ENCODE measurements around the gene DYRK1A. TPM values are rescaled to one million over a fixed set of nuclear protein-coding genes. Genes with fewer than 3 reads are reported as not detected.

DYRK1A gene
- total and polyA plus RNA-seq, 2 donors from 2014 or later, result 14.5 to 78.0 TPM

DNA sequence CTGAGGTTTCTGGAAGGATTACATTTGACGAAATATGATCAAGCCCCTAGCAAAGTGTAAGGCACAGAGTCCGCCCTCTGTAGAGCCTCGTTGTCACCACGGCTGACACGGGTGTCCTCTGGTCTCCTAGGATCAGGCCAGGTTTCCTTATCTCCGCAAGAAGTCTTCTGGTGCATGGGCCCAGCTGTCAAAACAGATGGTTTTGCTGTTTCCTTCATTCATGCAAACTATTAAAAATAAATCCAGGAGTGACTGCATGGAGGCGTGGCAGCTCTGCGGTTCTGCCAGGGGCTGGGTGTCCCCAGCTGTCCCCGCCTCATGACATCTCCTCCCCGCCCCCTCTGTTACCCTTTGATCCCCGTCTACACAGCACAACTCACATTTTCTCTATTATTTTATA is 209.0 kb downstream of the DYRK1A start:
- intact Hi-C loops (cut with DNase I), result no loop called here
- Histone ChIP-seq H3K4me3 (ENCODE audit: low read length in 3 of 3) (no peak overlapping the region), H3K36me3 (ENCODE audit: control insufficient read depth in 2 of 3, insufficient read depth in 3 of 3, low read length in 3 of 3) (no peaks in the 10 kb centered on the region), H3K4me1 (ENCODE audit: control insufficient read depth in 2 of 3, insufficient read depth in 2 of 3, low read depth in 1 of 3, low read length in 3 of 3) (no peaks in the 10 kb centered on the region), H3K27ac (ENCODE audit: low read depth in 2 of 2, low read length in 2 of 2) (no peak overlapping the region), H3K27me3 (ENCODE audit: control insufficient read depth, insufficient read depth, low read length) (no peaks in the 10 kb centered on the region), H3K9ac (ENCODE audit: low read length in 3 of 3) (no peak overlapping the region), H3K9me3 (ENCODE audit: control insufficient read depth in 2 of 3, insufficient read depth in 1 of 3, low read length in 3 of 3) (peaks cover 0 to 13% (median 0%) of the 10 kb centered on the region in 3 donors)
- FAIRE-seq (no peak), DNase-seq (no peak)
- TF ChIP-seq, protein P1, sequence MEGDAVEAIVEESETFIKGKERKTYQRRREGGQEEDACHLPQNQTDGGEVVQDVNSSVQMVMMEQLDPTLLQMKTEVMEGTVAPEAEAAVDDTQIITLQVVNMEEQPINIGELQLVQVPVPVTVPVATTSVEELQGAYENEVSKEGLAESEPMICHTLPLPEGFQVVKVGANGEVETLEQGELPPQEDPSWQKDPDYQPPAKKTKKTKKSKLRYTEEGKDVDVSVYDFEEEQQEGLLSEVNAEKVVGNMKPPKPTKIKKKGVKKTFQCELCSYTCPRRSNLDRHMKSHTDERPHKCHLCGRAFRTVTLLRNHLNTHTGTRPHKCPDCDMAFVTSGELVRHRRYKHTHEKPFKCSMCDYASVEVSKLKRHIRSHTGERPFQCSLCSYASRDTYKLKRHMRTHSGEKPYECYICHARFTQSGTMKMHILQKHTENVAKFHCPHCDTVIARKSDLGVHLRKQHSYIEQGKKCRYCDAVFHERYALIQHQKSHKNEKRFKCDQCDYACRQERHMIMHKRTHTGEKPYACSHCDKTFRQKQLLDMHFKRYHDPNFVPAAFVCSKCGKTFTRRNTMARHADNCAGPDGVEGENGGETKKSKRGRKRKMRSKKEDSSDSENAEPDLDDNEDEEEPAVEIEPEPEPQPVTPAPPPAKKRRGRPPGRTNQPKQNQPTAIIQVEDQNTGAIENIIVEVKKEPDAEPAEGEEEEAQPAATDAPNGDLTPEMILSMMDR (IDR thresholded peaks at IDR 0.05; ENCODE audit: borderline replicate concordance, extremely low read depth, insufficient read depth), result no peak

Other genes starting within 250 kb of the DYRK1A start
- gene VPS26C, start 99.4 kb upstream of the DYRK1A start, total RNA-seq, result 51.8 TPM
- 30.0 TPM for gene VPS26C, start 99.4 kb upstream of the DYRK1A start, polyA plus RNA-seq (ENCODE audit: insufficient read depth, low read depth, low replicate concordance)

Measured in kidney (tissue), 14 donors.